Measurements from ENCODE around the gene SLC15A2. TPM values are rescaled to one million over a fixed set of nuclear protein-coding genes. Genes with fewer than 3 reads are reported as not detected.

SLC15A2 gene
- total RNA-seq, 1 donor from 2014 or later: 1.0 TPM

DNA sequence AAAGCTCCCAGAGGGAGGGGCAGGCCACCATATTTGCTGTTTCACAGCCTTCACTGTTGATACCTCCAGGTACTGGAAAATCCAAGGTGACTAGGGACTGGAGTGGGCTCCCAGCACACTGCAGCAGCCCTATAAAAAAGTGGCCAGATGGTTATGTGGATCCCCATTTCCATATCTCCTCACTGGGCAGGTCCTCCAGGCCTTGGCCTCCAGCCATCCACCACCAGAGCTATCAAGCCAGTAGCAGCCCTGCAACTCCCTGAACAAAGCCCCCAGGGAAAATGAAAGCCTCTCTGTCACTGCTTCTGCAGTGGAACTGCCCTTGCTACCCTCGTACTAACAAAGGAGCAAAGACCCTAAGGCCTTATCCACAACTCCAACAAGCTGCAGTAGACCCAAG is 69.4 kb downstream of the SLC15A2 start:
- no peaks in the 10 kb centered on the region for H3K4me1 Mint-ChIP-seq
- no peak overlapping the region for H3K4me3 ChIP-seq
- H3K27ac Mint-ChIP-seq: no peak overlapping the region
- peaks cover 4% of the 10 kb centered on the region for H3K4me1 ChIP-seq
- no peaks in the 10 kb centered on the region for H3K79me2 ChIP-seq (ENCODE audit: low read depth)
- no peaks in the 10 kb centered on the region for H3K27me3 ChIP-seq
- no peaks in the 10 kb centered on the region for H3K36me3 ChIP-seq
- no peak for DNase-seq (ENCODE audit: low spot score)
- no peak overlapping the region for H3K27ac ChIP-seq
- no peaks in the 10 kb centered on the region for H4K20me1 ChIP-seq (ENCODE audit: low read depth)
- H2AFZ ChIP-seq (replicated peaks): no peak overlapping the region
- H3K9ac ChIP-seq: no peak overlapping the region
- no peaks in the 10 kb centered on the region for H3K36me3 Mint-ChIP-seq
- H3K27me3 Mint-ChIP-seq (ENCODE audit: insufficient read depth, low read depth): no peaks in the 10 kb centered on the region
- H3F3A ChIP-seq (ENCODE audit: low read depth): no peaks in the 10 kb centered on the region
- H3K9me3 Mint-ChIP-seq: peaks cover 3% of the 10 kb centered on the region
- no peak overlapping the region for H3K4me2 ChIP-seq
- H3K4me3 Mint-ChIP-seq: no peak overlapping the region
- H3K9me3 ChIP-seq (ENCODE audit: low read depth): no peaks in the 10 kb centered on the region
- TF ChIP-seq EZH2phosphoT487 (IDR thresholded peaks at IDR 0.05) (no peak), CTCF (IDR thresholded peaks at IDR 0.05) (no peak), EZH2 (IDR thresholded peaks at IDR 0.05) (no peak)

GRCh38 chr3:121969631-121970030 is 75.4 kb downstream of the SLC15A2 start:
- Mint-ChIP-seq H3K4me3 (no peak overlapping the region), H3K36me3 (no peaks in the 10 kb centered on the region), H3K27me3 (ENCODE audit: insufficient read depth, low read depth) (no peaks in the 10 kb centered on the region), H3K27ac (no peak overlapping the region), H3K9me3 (peaks cover 1% of the 10 kb centered on the region), H3K4me1 (no peaks in the 10 kb centered on the region)
- H3K4me2 ChIP-seq: no peak overlapping the region
- no peak for DNase-seq (ENCODE audit: low spot score)
- H3K4me3 ChIP-seq: no peak overlapping the region
- TF ChIP-seq CTCF (IDR thresholded peaks at IDR 0.05) (no peak), EZH2phosphoT487 (IDR thresholded peaks at IDR 0.05) (no peak), EZH2 (IDR thresholded peaks at IDR 0.05) (no peak)
- H2AFZ ChIP-seq (replicated peaks): no peak overlapping the region
- no peaks in the 10 kb centered on the region for H3K36me3 ChIP-seq
- H3K9me3 ChIP-seq (ENCODE audit: low read depth): no peaks in the 10 kb centered on the region
- no peaks in the 10 kb centered on the region for H4K20me1 ChIP-seq (ENCODE audit: low read depth)
- H3F3A ChIP-seq (ENCODE audit: low read depth): no peaks in the 10 kb centered on the region
- H3K79me2 ChIP-seq (ENCODE audit: low read depth): no peaks in the 10 kb centered on the region
- no peaks in the 10 kb centered on the region for H3K27me3 ChIP-seq
- no peaks in the 10 kb centered on the region for H3K4me1 ChIP-seq
- H3K9ac ChIP-seq: no peak overlapping the region
- no peak overlapping the region for H3K27ac ChIP-seq

DNA sequence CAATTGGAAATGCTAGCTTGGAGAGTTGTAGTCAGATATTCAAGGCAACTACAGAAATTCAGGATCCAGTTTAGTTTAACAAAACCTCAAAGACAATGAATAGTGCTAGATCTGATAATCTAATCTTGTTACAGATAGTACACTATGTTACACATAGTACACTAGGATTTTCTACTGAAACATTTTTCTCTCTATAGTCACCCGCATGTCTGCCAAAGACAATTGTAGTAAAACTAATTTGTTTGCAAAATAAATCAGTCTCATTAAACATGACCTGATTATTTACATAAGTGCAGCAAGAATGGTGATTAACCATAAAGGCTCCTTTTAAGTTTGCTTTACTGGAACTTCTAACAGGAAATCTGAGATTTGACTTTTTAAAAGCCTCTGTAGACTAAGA is 75.8 kb downstream of the SLC15A2 start:
- Histone ChIP-seq H3K27me3 (no peaks in the 10 kb centered on the region), H3K9ac (no peak overlapping the region), H3K9me3 (ENCODE audit: low read depth) (no peaks in the 10 kb centered on the region), H3K4me1 (no peaks in the 10 kb centered on the region), H4K20me1 (ENCODE audit: low read depth) (no peaks in the 10 kb centered on the region), H3K36me3 (no peaks in the 10 kb centered on the region), H3F3A (ENCODE audit: low read depth) (no peaks in the 10 kb centered on the region), H3K79me2 (ENCODE audit: low read depth) (no peaks in the 10 kb centered on the region), H2AFZ (replicated peaks) (no peak overlapping the region), H3K4me2 (no peak overlapping the region), H3K27ac (no peak overlapping the region), H3K4me3 (no peak overlapping the region)
- TF ChIP-seq EZH2phosphoT487 (IDR thresholded peaks at IDR 0.05): no peak
- no peak for TF ChIP-seq CTCF (IDR thresholded peaks at IDR 0.05)
- no peak for TF ChIP-seq EZH2 (IDR thresholded peaks at IDR 0.05)
- Mint-ChIP-seq H3K9me3 (peaks cover 5% of the 10 kb centered on the region), H3K4me1 (no peaks in the 10 kb centered on the region), H3K27ac (no peak overlapping the region), H3K4me3 (no peak overlapping the region), H3K27me3 (ENCODE audit: insufficient read depth, low read depth) (no peaks in the 10 kb centered on the region), H3K36me3 (no peaks in the 10 kb centered on the region)
- no peak for DNase-seq (ENCODE audit: low spot score)

Measured in neural progenitor cell (in vitro differentiated cells).